ENCODE data around the gene RFX8. TPM values are rescaled to one million over a fixed set of nuclear protein-coding genes. Genes with fewer than 3 reads are reported as not detected.

Gene RFX8
- polyA plus RNA-seq, 2 of the 4 experiments (the other 2 are of a cell fraction): not detected

DNA sequence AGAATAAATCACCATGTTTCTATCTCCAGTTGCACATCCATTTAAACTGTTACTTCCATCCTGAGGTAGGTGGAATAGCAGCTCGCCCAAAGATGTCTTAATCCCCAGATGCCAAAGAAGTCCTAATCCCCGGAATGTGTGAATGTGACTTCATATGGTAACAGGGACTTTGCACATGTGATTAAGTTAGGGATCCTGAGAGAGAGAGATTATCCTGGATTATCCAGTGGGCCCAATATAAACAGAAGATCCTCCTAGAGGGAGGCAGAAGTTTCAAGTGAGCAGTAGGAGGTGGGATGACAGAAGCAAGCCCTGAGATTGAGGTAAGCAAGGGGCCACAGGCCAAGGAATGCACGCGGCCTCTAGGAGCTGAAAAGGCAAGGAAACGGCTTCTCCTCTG is 107.4 kb downstream of the RFX8 start:
- no peaks in the 10 kb centered on the region for H3K9me3 ChIP-seq
- ChIA-PET CTCF (no interaction called here), POLR2A (no interaction called here)
- no peak overlapping the region for H3K27ac ChIP-seq
- H3K4me3 ChIP-seq: no peak overlapping the region
- H3K4me2 ChIP-seq: no peak overlapping the region
- no peak for DNase-seq (ENCODE audit: low read depth in 1 of 2, low spot score in 1 of 2)
- FAIRE-seq: no peak
- TF ChIP-seq CBX2 (IDR thresholded peaks at IDR 0.05; ENCODE audit: borderline replicate concordance, low read depth): no peak
- no peak for TF ChIP-seq EHMT2 (IDR thresholded peaks at IDR 0.05; ENCODE audit: low read depth)
- no peak for TF ChIP-seq RCOR1 (IDR thresholded peaks at IDR 0.05; ENCODE audit: low read depth, low read length)
- no peak for TF ChIP-seq HOXB5 (CRISPR knock-in tag; IDR thresholded peaks at IDR 0.05)
- no peak for TF ChIP-seq E2F6 (IDR thresholded peaks at IDR 0.05; ENCODE audit: borderline replicate concordance, low read depth)
- no peak for TF ChIP-seq PHF8 (IDR thresholded peaks at IDR 0.05; ENCODE audit: borderline replicate concordance, low read depth)
- TF ChIP-seq RFX5 (IDR thresholded peaks at IDR 0.05): no peak
- no peak for TF ChIP-seq EP300 (IDR thresholded peaks at IDR 0.05)
- TF ChIP-seq, protein P1, sequence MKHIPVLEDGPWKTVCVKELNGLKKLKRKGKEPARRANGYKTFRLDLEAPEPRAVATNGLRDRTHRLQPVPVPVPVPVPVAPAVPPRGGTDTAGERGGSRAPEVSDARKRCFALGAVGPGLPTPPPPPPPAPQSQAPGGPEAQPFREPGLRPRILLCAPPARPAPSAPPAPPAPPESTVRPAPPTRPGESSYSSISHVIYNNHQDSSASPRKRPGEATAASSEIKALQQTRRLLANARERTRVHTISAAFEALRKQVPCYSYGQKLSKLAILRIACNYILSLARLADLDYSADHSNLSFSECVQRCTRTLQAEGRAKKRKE (CRISPR knock-in tag; IDR thresholded peaks at IDR 0.05; ENCODE audit: low read depth): no peak
- no peak for TF ChIP-seq SMC3 (IDR thresholded peaks at IDR 0.05)
- TF ChIP-seq TFCP2L1 (CRISPR knock-in tag; IDR thresholded peaks at IDR 0.05): no peak
- no peak for TF ChIP-seq ESRRA (IDR thresholded peaks at IDR 0.05; ENCODE audit: borderline replicate concordance, low read length)
- TF ChIP-seq FOSB (CRISPR knock-in tag; IDR thresholded peaks at IDR 0.05): no peak
- no peak for TF ChIP-seq KDM5A (IDR thresholded peaks at IDR 0.05)
- no peak for TF ChIP-seq CEBPB (IDR thresholded peaks at IDR 0.05)
- no peaks in the 10 kb centered on the region for H3K4me1 ChIP-seq
- ATAC-seq: no peak
- 87% methylated on average over 5 of the region's 5 CpGs for WGBS (ENCODE audit: missing lambda C conversion rate)

GRCh38 chr2:101364878-101365277 is 110.0 kb downstream of the RFX8 start:
- peaks cover 14% of the 10 kb centered on the region for H3K4me1 ChIP-seq
- CTCF ChIA-PET: interaction anchor here (0.8 to 1.8 kb wide), 2 partner anchors 8 to 22 kb away, joined by 3 to 7 read pairs; partner anchors contain the start of gene CREG2
- no peak for ATAC-seq
- POLR2A ChIA-PET: no interaction called here
- TF ChIP-seq EHF (CRISPR knock-in tag; IDR thresholded peaks at IDR 0.05) (no peak), RNF2 (IDR thresholded peaks at IDR 0.05; ENCODE audit: borderline replicate concordance, low read depth) (no peak), RFX5 (IDR thresholded peaks at IDR 0.05) (no peak), MAZ (IDR thresholded peaks at IDR 0.05; ENCODE audit: borderline replicate concordance, low read depth, low read length) (no peak), PHF8 (IDR thresholded peaks at IDR 0.05; ENCODE audit: borderline replicate concordance, low read depth) (no peak), MYC (IDR thresholded peaks at IDR 0.05; ENCODE audit: borderline replicate concordance, low read length) (no peak), EHMT2 (IDR thresholded peaks at IDR 0.05; ENCODE audit: low read depth) (no peak), BCL3 (IDR thresholded peaks at IDR 0.05) (no peak), REST (IDR thresholded peaks at IDR 0.05) (no peak), FOXS1 (CRISPR knock-in tag; IDR thresholded peaks at IDR 0.05) (no peak), NFE2L2 (conservative IDR thresholded peaks at IDR 0.05; ENCODE audit: low read length) (no peak), ZSCAN20 (CRISPR knock-in tag; IDR thresholded peaks at IDR 0.05) (no peak), HES2 (IDR thresholded peaks at IDR 0.05) (no peak), RCOR1 (IDR thresholded peaks at IDR 0.05; ENCODE audit: low read depth, low read length) (no peak), ZC3H11A (IDR thresholded peaks at IDR 0.05) (no peak), MAX (IDR thresholded peaks at IDR 0.05) (no peak), HEYL (CRISPR knock-in tag; IDR thresholded peaks at IDR 0.05) (no peak)
- no peak overlapping the region for H3K4me2 ChIP-seq
- no peak for DNase-seq (ENCODE audit: low read depth in 1 of 2, low spot score in 1 of 2)
- WGBS (ENCODE audit: missing lambda C conversion rate): 83% methylated on average over 7 of the region's 7 CpGs
- no peak for FAIRE-seq
- no peak overlapping the region; a peak in 1 of 6 replicates for H3K27ac ChIP-seq
- no peak overlapping the region for H3K4me3 ChIP-seq
- no peaks in the 10 kb centered on the region for H3K9me3 ChIP-seq
